HEK293 (cell line): ENCODE results near the gene IRX6.

Experiments
- CTCF ChIA-PET: fragments of 350-600 bp; formaldehyde crosslinking; extraction: SDS; loops from one replicate; lab custom pipeline; 2021; ENCODE audit warnings: antibody characterized with exemption; lab: Yijun Ruan, JAX
- POLR2A ChIA-PET: fragments of 300-600 bp; formaldehyde crosslinking; extraction: SDS; loops from one replicate; lab custom pipeline; 2020; ENCODE audit warnings: antibody characterized with exemption, inconsistent platforms; lab: Yijun Ruan, JAX
- H3K27ac ChIP-seq: fragments of 200-500 bp; sonication (Bioruptor generic); 2 replicates; pipeline ENCODE4 v1.5.1; 2014; ENCODE audit warnings: low read depth, low read length, control low read depth, inconsistent platforms; ENCODE audit errors: extremely low read depth
- H3K36me3 ChIP-seq, 2 experiments: fragments of 200-500 bp in 1 of 2; sonication (Bioruptor generic) in 1 of 2; 1 replicate in 1 of 2; 2 replicates in 1 of 2; pipeline ENCODE4 v1.5.1; 2014 to 2017; ENCODE audit warnings: inconsistent platforms in 2 of 2, low read length in 2 of 2; ENCODE audit not compliant: control insufficient read depth in 2 of 2, insufficient read depth in 1 of 2
- H3K4me1 ChIP-seq: fragments of 200-500 bp; sonication (Bioruptor generic); 2 replicates; pipeline ENCODE4 v1.5.1; 2014; ENCODE audit warnings: mild to moderate bottlenecking, low read length, inconsistent platforms; ENCODE audit not compliant: control insufficient read depth, insufficient read depth
- H3K4me3 ChIP-seq: 2 replicates; pipeline ENCODE4 v1.5.1; 2011; ENCODE audit warnings: low read depth, mild to moderate bottlenecking, control low read depth, low read length, moderate library complexity
- H3K9me3 ChIP-seq: fragments of 200-500 bp; sonication (Bioruptor generic); 2 replicates; pipeline ENCODE4 v1.5.1; 2014; ENCODE audit warnings: low read depth, low read length, inconsistent platforms; ENCODE audit not compliant: control insufficient read depth, insufficient read depth
- ATF2 ChIP-seq: fragments of 450-650 bp; formaldehyde crosslinking; IDR thresholded peaks from 2 replicates; pipeline ENCODE4 v1.5.1; 2016; ENCODE audit warnings: missing biosample characterization, missing genetic modification characterization, low read depth
- ELK4 ChIP-seq: IDR thresholded peaks from 2 replicates; pipeline ENCODE4 v1.6.1; 2011; ENCODE audit warnings: mild to moderate bottlenecking, low read depth, low read length, borderline replicate concordance
- KLF17 ChIP-seq: fragments of 450-650 bp; formaldehyde crosslinking; IDR thresholded peaks from 2 replicates; pipeline ENCODE4 v1.5.1; 2016; ENCODE audit warnings: missing biosample characterization, missing genetic modification characterization
- KLF8 ChIP-seq: fragments of 450-650 bp; formaldehyde crosslinking; IDR thresholded peaks from 2 replicates; pipeline ENCODE4 v1.5.1; 2016; ENCODE audit warnings: missing biosample characterization, missing genetic modification characterization
- KLF9 ChIP-seq: fragments of 450-650 bp; formaldehyde crosslinking; IDR thresholded peaks from 2 replicates; pipeline ENCODE4 v1.5.1; 2016; ENCODE audit warnings: missing biosample characterization, missing genetic modification characterization, low read depth
- OVOL3 ChIP-seq: fragments of 450-650 bp; formaldehyde crosslinking; IDR thresholded peaks from 2 replicates; pipeline ENCODE4 v1.5.1; 2016; ENCODE audit warnings: missing biosample characterization, missing genetic modification characterization
- RBAK ChIP-seq: fragments of 450-650 bp; formaldehyde crosslinking; IDR thresholded peaks from 2 replicates; pipeline ENCODE4 v1.5.1; 2016; ENCODE audit warnings: missing biosample characterization, missing genetic modification characterization
- SCRT1 ChIP-seq: fragments of 450-650 bp; formaldehyde crosslinking; IDR thresholded peaks from 2 replicates; pipeline ENCODE4 v1.5.1; 2016; ENCODE audit warnings: missing biosample characterization, missing genetic modification characterization, borderline replicate concordance
- SP2 ChIP-seq: fragments of 450-650 bp; formaldehyde crosslinking; IDR thresholded peaks from 2 replicates; pipeline ENCODE4 v1.5.1; 2016; ENCODE audit warnings: missing biosample characterization, missing genetic modification characterization
- YY2 ChIP-seq: fragments of 450-650 bp; formaldehyde crosslinking; IDR thresholded peaks from 2 replicates; pipeline ENCODE4 v1.5.1; 2016; ENCODE audit warnings: missing biosample characterization, missing genetic modification characterization
- ZBTB21 ChIP-seq: fragments of 450-650 bp; formaldehyde crosslinking; IDR thresholded peaks from 2 replicates; pipeline ENCODE4 v1.5.1; 2017; ENCODE audit warnings: missing biosample characterization, missing genetic modification characterization
- ZFHX2 ChIP-seq: fragments of 450-650 bp; formaldehyde crosslinking; conservative IDR thresholded peaks from 2 replicates; pipeline ENCODE4 v1.5.1; 2016; ENCODE audit warnings: missing biosample characterization, missing genetic modification characterization
- ZFP3 ChIP-seq: fragments of 450-650 bp; formaldehyde crosslinking; IDR thresholded peaks from 2 replicates; pipeline ENCODE4 v1.5.1; 2016; ENCODE audit warnings: low read depth, missing biosample characterization, missing genetic modification characterization
- ZFP69B ChIP-seq: fragments of 450-650 bp; formaldehyde crosslinking; IDR thresholded peaks from 2 replicates; pipeline ENCODE4 v1.5.1; 2016; ENCODE audit warnings: missing biosample characterization, missing genetic modification characterization
- ZNF19 ChIP-seq: fragments of 450-650 bp; formaldehyde crosslinking; IDR thresholded peaks from 2 replicates; pipeline ENCODE4; 2016; ENCODE audit warnings: missing biosample characterization, missing genetic modification characterization, low read depth
- ZNF214 ChIP-seq: fragments of 450-650 bp; formaldehyde crosslinking; IDR thresholded peaks from 2 replicates; pipeline ENCODE4 v1.5.1; 2017; ENCODE audit warnings: missing biosample characterization, mild to moderate bottlenecking, missing genetic modification characterization, borderline replicate concordance
- ZNF335 ChIP-seq: fragments of 450-650 bp; formaldehyde crosslinking; conservative IDR thresholded peaks from 2 replicates; pipeline ENCODE4 v1.5.1; 2016; ENCODE audit warnings: missing biosample characterization, missing genetic modification characterization
- ZNF391 ChIP-seq: fragments of 450-650 bp; formaldehyde crosslinking; IDR thresholded peaks from 2 replicates; pipeline ENCODE4 v1.5.1; 2016; ENCODE audit warnings: low read depth, missing biosample characterization, missing genetic modification characterization, borderline replicate concordance
- ZNF449 ChIP-seq: fragments of 450-650 bp; formaldehyde crosslinking; IDR thresholded peaks from 2 replicates; pipeline ENCODE4 v1.5.1; 2017; ENCODE audit warnings: missing biosample characterization, mild to moderate bottlenecking, missing genetic modification characterization, moderate library complexity
- ZNF658 ChIP-seq: fragments of 450-650 bp; formaldehyde crosslinking; IDR thresholded peaks from 2 replicates; pipeline ENCODE4; 2016; ENCODE audit warnings: missing biosample characterization, missing genetic modification characterization
- ZNF76 ChIP-seq: fragments of 450-650 bp; formaldehyde crosslinking; IDR thresholded peaks from 2 replicates; pipeline ENCODE4; 2016; ENCODE audit warnings: low read depth, missing biosample characterization, missing genetic modification characterization, borderline replicate concordance
- ZNF837 ChIP-seq: fragments of 450-650 bp; formaldehyde crosslinking; IDR thresholded peaks from 2 replicates; pipeline ENCODE4 v1.5.1; 2016; ENCODE audit warnings: missing biosample characterization, missing genetic modification characterization
- ZSCAN16 ChIP-seq: fragments of 450-650 bp; formaldehyde crosslinking; IDR thresholded peaks from 2 replicates; pipeline ENCODE4 v1.5.1; 2016; ENCODE audit warnings: missing biosample characterization, missing genetic modification characterization
- ZSCAN18 ChIP-seq: fragments of 450-650 bp; formaldehyde crosslinking; IDR thresholded peaks from 2 replicates; pipeline ENCODE4 v1.5.1; 2016; ENCODE audit warnings: missing biosample characterization, missing genetic modification characterization
- ZXDB ChIP-seq: fragments of 450-650 bp; formaldehyde crosslinking; IDR thresholded peaks from 2 replicates; pipeline ENCODE4 v1.5.1; 2016; ENCODE audit warnings: missing biosample characterization, missing genetic modification characterization

Gene IRX6

GRCh38 chr16:55351936-55352335 lies 27.9 kb downstream of the IRX6 start:
- TF ChIP-seq ZNF335 (tag by site-specific recombination) (no peak), RBAK (tag by site-specific recombination) (no peak), ZFHX2 (tag by site-specific recombination) (no peak), ZNF837 (no peak), ATF2 (no peak), ZNF214 (tag by site-specific recombination) (no peak), SCRT1 (tag by site-specific recombination) (no peak), ZNF391 (tag by site-specific recombination) (no peak), KLF17 (tag by site-specific recombination) (no peak), ZNF76 (no peak), ZNF19 (tag by site-specific recombination) (no peak), YY2 (tag by site-specific recombination) (no peak), ZNF449 (tag by site-specific recombination) (no peak), ELK4 (no peak)
- ChIA-PET CTCF (no interaction called here), POLR2A (no interaction called here)
- H3K4me3 ChIP-seq = no peak overlapping the region
- no peaks in the 10 kb centered on the region for H3K36me3 ChIP-seq
- H3K27ac ChIP-seq = no peak overlapping the region
- H3K4me1 ChIP-seq = no peaks in the 10 kb centered on the region
- H3K9me3 ChIP-seq = no peaks in the 10 kb centered on the region

- no peak overlapping the region for H3K4me3 ChIP-seq
- H3K4me1 ChIP-seq = no peaks in the 10 kb centered on the region
- H3K36me3 ChIP-seq = no peaks in the 10 kb centered on the region
- CTCF ChIA-PET = no interaction called here
- POLR2A ChIA-PET = no interaction called here
- no peaks in the 10 kb centered on the region for H3K9me3 ChIP-seq
- no peak overlapping the region for H3K27ac ChIP-seq
- TF ChIP-seq ZSCAN16 (no peak), KLF8 (tag by site-specific recombination) (no peak), ZNF658 (no peak), ZBTB21 (tag by site-specific recombination) (no peak), SP2 (tag by site-specific recombination) (no peak), ZFP3 (tag by site-specific recombination) (no peak), OVOL3 (tag by site-specific recombination) (no peak), ZFP69B (tag by site-specific recombination) (no peak), ZXDB (no peak), ZSCAN18 (no peak), KLF9 (no peak)
These were observed 33.2 kb downstream of the IRX6 start for GRCh38 chr16:55357241-55357640.
